Erythroblast (primary cell): Measurements from ENCODE around the gene GABARAPL1.
A peak's percentile ranks its signal among the peaks of the same experiment; 100 is the strongest.

Experiments
- GATA1 ChIP-seq: IDR thresholded peaks from 2 replicates; pipeline ENCODE4 v1.6.1; 2011; ENCODE audit warnings: low read depth, mild to moderate bottlenecking, control low read depth, low read length, moderate library complexity
- POLR2A ChIP-seq: IDR thresholded peaks from 2 replicates; pipeline ENCODE4 v1.6.1; 2011; ENCODE audit warnings: mild to moderate bottlenecking, low read length

- TF ChIP-seq POLR2A (peak; percentile 51), GATA1 (no peak)
These were observed 775 bp downstream of the GABARAPL1 start for GRCh38 chr12:10213168-10214135.
